Neuronal stem cell (in vitro differentiated cells): Measurements from ENCODE around the gene DPP6.

Experiments
- DNase-seq: peaks from one replicate; pipeline ENCODE4 v3.0.0-alpha.2; 2013; ENCODE audit warnings: low spot score
- H2AFZ ChIP-seq: one replicate; pipeline ENCODE4 v1.6.1; 2013; ENCODE audit warnings: mild to moderate bottlenecking, low read length, inconsistent platforms
- H2AK5ac ChIP-seq: 2 replicates; pipeline ENCODE4 v1.6.1; 2013; ENCODE audit warnings: low read depth, mild to moderate bottlenecking, inconsistent platforms, low read length, moderate library complexity, mixed read lengths
- H2BK120ac ChIP-seq: 2 replicates; pipeline ENCODE4 v1.6.1; 2013; ENCODE audit warnings: low read depth, mild to moderate bottlenecking, inconsistent platforms, low read length, moderate library complexity, mixed read lengths
- H2BK12ac ChIP-seq: one replicate; pipeline ENCODE4 v1.6.1; 2013; ENCODE audit warnings: low read length, inconsistent platforms
- H2BK15ac ChIP-seq: 2 replicates; pipeline ENCODE4 v1.6.1; 2013; ENCODE audit warnings: mild to moderate bottlenecking, low read length, inconsistent platforms, mixed read lengths
- H2BK5ac ChIP-seq: one replicate; pipeline ENCODE4 v1.6.1; 2013; ENCODE audit warnings: inconsistent platforms, mild to moderate bottlenecking, low read length, moderate library complexity
- H3K14ac ChIP-seq: one replicate; pipeline ENCODE4 v1.6.1; 2013; ENCODE audit warnings: low read length, inconsistent platforms
- H3K18ac ChIP-seq: 2 replicates; pipeline ENCODE4 v1.6.1; 2013; ENCODE audit warnings: low read length, inconsistent platforms
- H3K23ac ChIP-seq: 2 replicates; pipeline ENCODE4 v1.6.1; 2013; ENCODE audit warnings: low read depth, mild to moderate bottlenecking, mixed read lengths, low read length, inconsistent platforms; ENCODE audit not compliant: poor library complexity
- H3K27ac ChIP-seq: replicated peaks from 3 replicates; pipeline ENCODE4 v1.5.1; 2013; ENCODE audit warnings: low read length, inconsistent platforms
- H3K27me3 ChIP-seq, 3 experiments: 2 replicates each; pipeline ENCODE4 v1.6.1; 2013; ENCODE audit warnings: low read length in 3 of 3, mild to moderate bottlenecking in 2 of 3, inconsistent platforms in 1 of 3, low read depth in 1 of 3, mixed read lengths in 1 of 3, moderate library complexity in 1 of 3; ENCODE audit not compliant: control insufficient read depth in 3 of 3, insufficient read depth in 3 of 3
- H3K36me3 ChIP-seq, 2 donors: replicated peaks in 1 of 2; 2 replicates each; pipeline ENCODE4 v1.6.1; 2013; ENCODE audit warnings: low read length in 2 of 2; ENCODE audit not compliant: control insufficient read depth in 2 of 2, insufficient read depth in 2 of 2
- H3K4ac ChIP-seq: 2 replicates; pipeline ENCODE4 v1.6.1; 2013; ENCODE audit warnings: inconsistent platforms, mild to moderate bottlenecking, low read length, moderate library complexity
- H3K4me1 ChIP-seq, 2 donors: 1 replicate in 1 of 2; 2 replicates in 1 of 2; pipeline ENCODE4 v1.6.1; 2013; ENCODE audit warnings: low read length in 2 of 2, low read depth in 1 of 2; ENCODE audit not compliant: control insufficient read depth in 2 of 2, insufficient read depth in 1 of 2
- H3K4me2 ChIP-seq: one replicate; pipeline ENCODE4 v1.6.1; 2013; ENCODE audit warnings: mild to moderate bottlenecking, low read length, inconsistent platforms; ENCODE audit not compliant: insufficient read depth, poor library complexity, severe bottlenecking
- H3K4me3 ChIP-seq, 2 donors: 2 replicates each; pipeline ENCODE4 v1.5.1; 2013; ENCODE audit warnings: low read length in 2 of 2, mild to moderate bottlenecking in 2 of 2, inconsistent platforms in 1 of 2, moderate library complexity in 1 of 2
- H3K79me1 ChIP-seq: one replicate; pipeline ENCODE4 v1.6.1; 2013; ENCODE audit warnings: low read depth, mild to moderate bottlenecking, inconsistent platforms, low read length, moderate library complexity
- H3K9ac ChIP-seq: one replicate; pipeline ENCODE4 v1.6.1; 2013; ENCODE audit warnings: mild to moderate bottlenecking, low read depth, low read length, inconsistent platforms; ENCODE audit not compliant: poor library complexity
- H3K9me3 ChIP-seq, 2 donors: replicated peaks in 1 of 2; 2 replicates each; pipeline versions ENCODE3 to v1.6.1; 2013; ENCODE audit warnings: low read length in 2 of 2, mild to moderate bottlenecking in 2 of 2, inconsistent platforms in 1 of 2, low read depth in 1 of 2, mixed read lengths in 1 of 2, moderate library complexity in 1 of 2; ENCODE audit not compliant: control insufficient read depth in 2 of 2, insufficient read depth in 1 of 2
- H4K8ac ChIP-seq: one replicate; pipeline ENCODE4 v1.6.1; 2013; ENCODE audit warnings: low read depth, mild to moderate bottlenecking, inconsistent platforms, low read length, moderate library complexity
- H4K91ac ChIP-seq: one replicate; pipeline ENCODE4 v1.6.1; 2013; ENCODE audit warnings: low read length, low read depth, mild to moderate bottlenecking, inconsistent platforms; ENCODE audit not compliant: poor library complexity
- WGBS, 2 donors: extraction: QIAGEN DNeasy Blood & Tissue Kit; methylation state at CpG; one replicate each; pipeline ENCODE4 v1.1.7; 2013; ENCODE audit warnings: missing lambda C conversion rate in 2 of 2, mixed read lengths in 1 of 2; ENCODE audit not compliant: insufficient read length in 2 of 2, insufficient replicate concordance in 1 of 2; ENCODE audit errors: extremely low coverage in 2 of 2; 5-methylcytosine and 5-hydroxymethylcytosine counted together

DPP6 gene

DNA sequence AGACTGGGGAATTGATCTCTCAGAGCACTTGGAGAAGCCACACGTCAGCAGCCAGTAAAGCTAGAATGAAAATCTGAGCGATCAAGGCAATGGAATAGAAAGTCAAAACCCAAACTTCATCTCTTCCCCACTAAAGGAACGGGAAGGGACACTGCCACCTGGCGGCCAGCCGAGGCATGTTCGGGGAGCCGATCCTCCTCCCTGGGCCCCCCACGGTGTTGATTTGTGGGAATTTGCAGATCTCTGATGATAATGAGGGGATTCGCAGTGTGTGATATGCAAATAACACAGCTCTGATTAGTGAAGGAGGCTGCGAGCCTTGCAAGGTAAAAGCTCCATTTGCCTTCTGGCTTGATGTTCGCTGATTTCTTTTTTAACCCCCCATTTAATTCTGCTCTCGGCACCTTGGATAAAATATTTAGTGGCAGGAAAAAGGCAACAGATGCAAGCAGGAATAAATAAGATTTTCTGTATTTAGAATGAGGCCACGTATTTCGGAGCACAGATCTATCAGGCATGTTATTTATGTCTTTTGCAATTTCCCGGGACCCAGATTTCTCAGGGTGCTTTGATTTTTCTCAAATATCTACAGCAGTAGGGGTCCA lies 692.2 kb downstream of the DPP6 start:
- Histone ChIP-seq H2BK12ac (no peak overlapping the region), H3K4ac (no peak overlapping the region), H3K9ac (no peak overlapping the region), H3K27me3 (peaks cover 0 to 25% (median 0%) of the 10 kb centered on the region in 3 experiments), H3K4me1 (peaks cover 0 to 13% of the 10 kb centered on the region in 2 donors), H3K18ac (peak overlapping the region; percentile 94), H4K8ac (no peak overlapping the region), H3K27ac (peak overlapping the region; percentile 94), H2BK15ac (no peak overlapping the region), H2BK5ac (peak overlapping the region; percentile 7), H3K36me3 (no peaks in the 10 kb centered on the region), H2BK120ac (no peak overlapping the region), H2AK5ac (no peak overlapping the region), H3K79me1 (no peaks in the 10 kb centered on the region), H3K14ac (no peak overlapping the region), H3K4me2 (no peak overlapping the region), H3K9me3 (no peaks in the 10 kb centered on the region), H3K23ac (no peak overlapping the region), H3K4me3 (no peak overlapping the region), H2AFZ (no peak overlapping the region), H4K91ac (no peak overlapping the region)
- WGBS, 2 donors = no CpG with 5 or more reads among the region's 15 CpGs
- DNase-seq = peak; percentile 68

- WGBS, 2 donors = no CpG with 5 or more reads among the region's 3 CpGs
- Histone ChIP-seq H3K36me3 (no peaks in the 10 kb centered on the region), H3K79me1 (no peaks in the 10 kb centered on the region), H3K9ac (no peak overlapping the region), H4K91ac (no peak overlapping the region), H3K4me1 (peaks cover 0 to 13% of the 10 kb centered on the region in 2 donors), H3K4ac (no peak overlapping the region), H3K18ac (no peak overlapping the region), H2BK12ac (no peak overlapping the region), H3K27me3 (peaks cover 0 to 27% (median 0%) of the 10 kb centered on the region in 3 experiments), H3K14ac (no peak overlapping the region), H3K9me3 (no peaks in the 10 kb centered on the region), H2BK5ac (no peak overlapping the region), H3K27ac (no peak overlapping the region), H2BK15ac (no peak overlapping the region), H2BK120ac (no peak overlapping the region), H2AFZ (no peak overlapping the region), H3K4me3 (no peak overlapping the region), H4K8ac (no peak overlapping the region), H2AK5ac (no peak overlapping the region), H3K4me2 (no peak overlapping the region), H3K23ac (no peak overlapping the region)
- no peak for DNase-seq
Measured at GRCh38 chr7:154744861-154745258, 692.7 kb downstream of the DPP6 start.

- no peak overlapping the region for H2BK15ac ChIP-seq
- no peak overlapping the region for H3K4ac ChIP-seq
- H3K36me3 ChIP-seq = no peaks in the 10 kb centered on the region
- H2AK5ac ChIP-seq = no peak overlapping the region
- no peak overlapping the region for H4K8ac ChIP-seq
- H4K91ac ChIP-seq = no peak overlapping the region
- peaks cover 0 to 13% of the 10 kb centered on the region in 2 donors for H3K4me1 ChIP-seq
- no peak overlapping the region for H3K4me2 ChIP-seq
- no peak overlapping the region for H2AFZ ChIP-seq
- no peak overlapping the region for H2BK5ac ChIP-seq
- no CpG with 5 or more reads among the region's 5 CpGs for WGBS, 2 donors
- H3K23ac ChIP-seq = no peak overlapping the region
- no peak overlapping the region for H3K9ac ChIP-seq
- H3K4me3 ChIP-seq = no peak overlapping the region
- H3K18ac ChIP-seq = no peak overlapping the region
- no peak for DNase-seq
- H3K79me1 ChIP-seq = no peaks in the 10 kb centered on the region
- H2BK12ac ChIP-seq = no peak overlapping the region
- no peak overlapping the region for H3K14ac ChIP-seq
- no peak overlapping the region for H2BK120ac ChIP-seq
- no peaks in the 10 kb centered on the region for H3K9me3 ChIP-seq
- peaks cover 0 to 39% (median 0%) of the 10 kb centered on the region in 3 experiments for H3K27me3 ChIP-seq
- no peak overlapping the region for H3K27ac ChIP-seq
Measured at GRCh38 chr7:154746571-154747360, 694.6 kb downstream of the DPP6 start.

- Histone ChIP-seq H3K4ac (no peak overlapping the region), H3K4me1 (peaks cover 0 to 7% of the 10 kb centered on the region in 2 donors), H2BK15ac (no peak overlapping the region), H3K23ac (peak overlapping the region; percentile 28), H2AFZ (no peak overlapping the region), H4K8ac (no peak overlapping the region), H3K36me3 (no peaks in the 10 kb centered on the region), H3K9me3 (no peaks in the 10 kb centered on the region), H3K79me1 (no peaks in the 10 kb centered on the region), H2BK12ac (no peak overlapping the region), H3K18ac (peak overlapping the region; percentile 78), H4K91ac (no peak overlapping the region), H3K14ac (peak overlapping the region; percentile 79), H3K4me2 (no peak overlapping the region), H2BK5ac (no peak overlapping the region), H3K9ac (no peak overlapping the region), H3K27me3 (peaks cover 0 to 38% (median 0%) of the 10 kb centered on the region in 3 experiments), H3K4me3 (no peak overlapping the region), H2BK120ac (no peak overlapping the region), H3K27ac (no peak overlapping the region), H2AK5ac (peak overlapping the region; percentile 42)
- no peak for DNase-seq
- WGBS, 2 donors = no CpG with 5 or more reads among the region's 26 CpGs
Measured at GRCh38 chr7:154748089-154748786, 696.0 kb downstream of the DPP6 start.
